VCaP (cell line): ENCODE results near the gene MAP3K19.
"Not testable (repeated sequence)": the region's sequence is repeated elsewhere in the genome, so short reads cannot be mapped to it uniquely, and the experiment has no call there.

Experiments
- H3K27ac ChIP-seq: fragments of 450-650 bp; 2 replicates; pipeline ENCODE4 v1.5.1; 2017
- CTCF ChIP-seq: fragments of 450-650 bp; conservative IDR thresholded peaks from 2 replicates; pipeline ENCODE4 v1.5.1; 2017; ENCODE audit warnings: mild to moderate bottlenecking, moderate library complexity

MAP3K19 gene

GRCh38 chr2:134982603-134983002 lies 64.6 kb downstream of the MAP3K19 start:
- no peak overlapping the region for H3K27ac ChIP-seq
- no peak for TF ChIP-seq CTCF

GRCh38 chr2:134980639-134981038 lies 66.6 kb downstream of the MAP3K19 start:
- no peak for TF ChIP-seq CTCF
- H3K27ac ChIP-seq: peak overlapping the region; percentile 61

- H3K27ac ChIP-seq: no peak overlapping the region
- no peak for TF ChIP-seq CTCF
Observed at GRCh38 chr2:134979221-134979620, 68.0 kb downstream of the MAP3K19 start.

- H3K27ac ChIP-seq: not testable (repeated sequence)
Observed at GRCh38 chr2:134977104-134977503, 70.1 kb downstream of the MAP3K19 start.

- H3K27ac ChIP-seq: no peak overlapping the region
- TF ChIP-seq CTCF: no peak
Observed at GRCh38 chr2:134976074-134976702, 71.1 kb downstream of the MAP3K19 start.

GRCh38 chr2:134975281-134976009 lies 71.8 kb downstream of the MAP3K19 start:
- no peak overlapping the region for H3K27ac ChIP-seq
- no peak for TF ChIP-seq CTCF

GRCh38 chr2:134973241-134974138 lies 73.8 kb downstream of the MAP3K19 start:
- no peak for TF ChIP-seq CTCF
- H3K27ac ChIP-seq: no peak overlapping the region

- not testable (repeated sequence) for H3K27ac ChIP-seq
Observed at GRCh38 chr2:134967166-134967565, 80.1 kb downstream of the MAP3K19 start.
